B cell (primary cell): Measurements from ENCODE around the gene CDK6. TPM values are rescaled to one million over a fixed set of nuclear protein-coding genes. Genes with fewer than 3 reads are reported as not detected.

Source experiments
- ATAC-seq: fragments of 200-7000 bp; cut with Tn5 transposase; one replicate; pipeline ENCODE4 v1.10.0; 2021; ENCODE audit warnings: low read depth, mild to moderate bottlenecking, moderate number of reproducible peaks, moderate library complexity
- CTCF ChIA-PET: fragments of 350-600 bp; sonication (Branson Sonifier 250); formaldehyde crosslinking; loops from one replicate; lab custom pipeline; 2021; ENCODE audit warnings: antibody characterized with exemption, inconsistent platforms; lab: Charles Lee
- POLR2A ChIA-PET: fragments of 350-600 bp; sonication (Branson Sonifier 250); formaldehyde crosslinking; loops from one replicate; lab custom pipeline; 2021; ENCODE audit warnings: antibody characterized with exemption; lab: Charles Lee
- DNase-seq: peaks from one replicate; pipeline ENCODE4 v3.0.0; 2013
- H2AFZ ChIP-seq: 2 replicates; pipeline ENCODE4 v1.6.1; 2012; ENCODE audit warnings: mild to moderate bottlenecking, low read depth, low read length; ENCODE audit not compliant: insufficient read depth, poor library complexity, severe bottlenecking
- H3K27ac ChIP-seq, 2 donors: 1 replicate in 1 of 2; 2 replicates in 1 of 2; pipeline ENCODE4 v1.5.1; 2012 to 2013; ENCODE audit warnings: low read length in 2 of 2, mild to moderate bottlenecking in 2 of 2, moderate library complexity in 1 of 2
- H3K27me3 ChIP-seq, 4 experiments: fragments of 200-600 bp in 1 of 4; sonication (generic) in 1 of 4; replicated peaks in 1 of 4; 1 replicate in 2 of 4; 2 replicates in 2 of 4; pipeline versions ENCODE4 v1.6.1 to v1.7.0; 2013 to 2016; ENCODE audit warnings: low read length in 3 of 4, mild to moderate bottlenecking in 2 of 4, mixed read lengths in 1 of 4, moderate library complexity in 1 of 4; ENCODE audit not compliant: insufficient read depth in 4 of 4, control insufficient read depth in 3 of 4; ENCODE audit errors: control extremely low read depth in 1 of 4
- H3K36me3 ChIP-seq, 2 experiments: replicated peaks in 1 of 2; 1 replicate in 1 of 2; 2 replicates in 1 of 2; pipeline versions ENCODE4 v1.6.1 to v1.7.1; 2013; ENCODE audit warnings: low read length in 1 of 2; ENCODE audit not compliant: insufficient read depth in 2 of 2, control insufficient read depth in 1 of 2; ENCODE audit errors: control extremely low read depth in 1 of 2, extremely low read depth in 1 of 2
- H3K4me1 ChIP-seq, 2 donors: fragments of 200-600 bp in 1 of 2; sonication (generic) in 1 of 2; 1 replicate in 1 of 2; 2 replicates in 1 of 2; pipeline versions ENCODE4 v1.5.1 to v1.6.1; 2013 to 2017; ENCODE audit warnings: low read length in 2 of 2; ENCODE audit not compliant: control insufficient read depth in 2 of 2, insufficient read depth in 2 of 2
- H3K4me2 ChIP-seq: replicated peaks from 2 replicates; pipeline ENCODE3; 2012; ENCODE audit warnings: mild to moderate bottlenecking, low read depth, low read length; ENCODE audit not compliant: poor library complexity, severe bottlenecking
- H3K4me3 ChIP-seq, 5 experiments: fragments of 200-600 bp in 1 of 5; sonication (generic) in 1 of 5; 1 replicate in 3 of 5; 2 replicates in 2 of 5; pipeline versions ENCODE4 v1.5.1 to v1.7.0; 2011 to 2016; ENCODE audit warnings: low read length in 4 of 5, mild to moderate bottlenecking in 4 of 5, low read depth in 2 of 5, control low read depth in 1 of 5, moderate library complexity in 1 of 5; ENCODE audit not compliant: insufficient read depth in 1 of 5; ENCODE audit errors: control extremely low read depth in 1 of 5, extremely low read depth in 1 of 5
- H3K79me2 ChIP-seq: fragments of 200-600 bp; sonication (generic); one replicate; pipeline ENCODE4 v1.6.0; 2016; ENCODE audit warnings: low read length; ENCODE audit not compliant: control insufficient read depth, insufficient read depth
- H3K9ac ChIP-seq: fragments of 200-600 bp; sonication (generic); 2 replicates; pipeline ENCODE4 v1.6.1; 2017; ENCODE audit warnings: mild to moderate bottlenecking, low read length, moderate library complexity
- H3K9me3 ChIP-seq, 3 donors: one replicate each; pipeline versions ENCODE4 v1.6.1 to v1.7.1; 2013; ENCODE audit warnings: low read length in 2 of 3; ENCODE audit not compliant: control insufficient read depth in 2 of 3, insufficient read depth in 1 of 3; ENCODE audit errors: control extremely low read depth in 1 of 3
- H4K20me1 ChIP-seq: 2 replicates; pipeline ENCODE4 v1.6.0; 2012; ENCODE audit warnings: mild to moderate bottlenecking, low read length; ENCODE audit not compliant: insufficient read depth, control insufficient read depth, poor library complexity, severe bottlenecking
- H3K27ac Mint-ChIP-seq: one replicate; pipeline ENCODE4 v1.8.0; 2021; ENCODE audit warnings: mixed read lengths
- H3K27me3 Mint-ChIP-seq: one replicate; pipeline ENCODE4 v1.8.0; 2021; ENCODE audit warnings: mixed read lengths
- H3K4me1 Mint-ChIP-seq: one replicate; pipeline ENCODE4 v1.8.0; 2021; ENCODE audit warnings: mixed read lengths
- H3K4me3 Mint-ChIP-seq: one replicate; pipeline ENCODE4 v1.8.0; 2021; ENCODE audit warnings: mixed read lengths
- H3K9me3 Mint-ChIP-seq: one replicate; pipeline ENCODE4 v1.8.0; 2022; ENCODE audit warnings: mixed read lengths; ENCODE audit not compliant: insufficient read depth
- CTCF ChIP-seq: fragments of 200-600 bp; IDR thresholded peaks from one replicate; pipeline ENCODE4 v1.8.0; 2022; ENCODE audit warnings: antibody characterized with exemption, mild to moderate bottlenecking
- EZH2 ChIP-seq: IDR thresholded peaks from 2 replicates; pipeline ENCODE4 v1.6.1; 2012; ENCODE audit warnings: borderline replicate concordance, low read depth, mild to moderate bottlenecking, moderate library complexity, low read length; ENCODE audit not compliant: insufficient read depth, poor library complexity, severe bottlenecking
- WGBS: methylation state at CpG from one replicate; pipeline ENCODE4 v1.1.5; 2013; ENCODE audit warnings: missing lambda C conversion rate; ENCODE audit not compliant: insufficient coverage; 5-methylcytosine and 5-hydroxymethylcytosine counted together
- intact Hi-C: fragments of 100-400 bp; cut with micrococcal nuclease; formaldehyde crosslinking; loops from one replicate; pipeline ENCODE4 v1.10.0; 2022
- polyA plus RNA-seq: library from polyadenylated mRNA; depleted of rRNA; stranded (reverse); fragments of >200 nt; gene quantifications from 2 replicates; pipeline ENCODE4 v1.2.3, GENCODE V29; 2012
- total RNA-seq, 2 donors: library from RNA; stranded (reverse); fragments of 120-200 nt in 1 of 2; gene quantifications; 1 replicate in 1 of 2; 2 replicates in 1 of 2; pipeline versions ENCODE4 v1.2.3 to v1.2.4, GENCODE V29; 2013 to 2022

CDK6 gene
- total and polyA plus RNA-seq, 2 donors (not counting 1 experiment from before 2014, with no cell fraction given) = 3.0 to 14.6 TPM

GRCh38 chr7:92797693-92798092 lies 38.7 kb downstream of the CDK6 start:
- no CpG with 5 or more reads among the region's 4 CpGs for WGBS
- Histone ChIP-seq H3K4me1 (peaks cover 0 to 3% of the 10 kb centered on the region in 2 donors), H3K4me3 (no peak overlapping the region), H3K27ac (no peak overlapping the region), H3K79me2 (peaks cover 46% of the 10 kb centered on the region), H4K20me1 (no peaks in the 10 kb centered on the region), H3K9ac (no peak overlapping the region), H3K27me3 (no peaks in the 10 kb centered on the region), H3K4me2 (no peak overlapping the region), H2AFZ (no peak overlapping the region), H3K9me3 (no peaks in the 10 kb centered on the region), H3K36me3 (peaks cover 0 to 3% of the 10 kb centered on the region in 2 experiments)
- peaks cover 15% of the 10 kb centered on the region for H3K4me1 Mint-ChIP-seq
- no peaks in the 10 kb centered on the region for H3K9me3 Mint-ChIP-seq
- ATAC-seq = no peak
- H3K27me3 Mint-ChIP-seq = no peaks in the 10 kb centered on the region
- ChIA-PET CTCF (no interaction called here), POLR2A (no interaction called here)
- no peak for DNase-seq
- intact Hi-C loops = no loop called here
- TF ChIP-seq EZH2 (no peak), CTCF (no peak)
- no peak overlapping the region for H3K4me3 Mint-ChIP-seq
- no peak overlapping the region for H3K27ac Mint-ChIP-seq

GRCh38 chr7:92797284-92797683 lies 39.1 kb downstream of the CDK6 start:
- Histone ChIP-seq H3K9me3 (no peaks in the 10 kb centered on the region), H3K79me2 (peaks cover 50% of the 10 kb centered on the region), H3K4me1 (peaks cover 0 to 3% of the 10 kb centered on the region in 2 donors), H3K36me3 (peaks cover 0 to 3% of the 10 kb centered on the region in 2 experiments), H3K4me2 (no peak overlapping the region), H3K27ac (no peak overlapping the region), H3K27me3 (no peaks in the 10 kb centered on the region), H4K20me1 (no peaks in the 10 kb centered on the region), H3K4me3 (no peak overlapping the region), H3K9ac (no peak overlapping the region), H2AFZ (no peak overlapping the region)
- Mint-ChIP-seq H3K9me3 (no peaks in the 10 kb centered on the region), H3K27me3 (no peaks in the 10 kb centered on the region), H3K4me1 (peaks cover 17% of the 10 kb centered on the region), H3K27ac (no peak overlapping the region), H3K4me3 (no peak overlapping the region)
- CTCF ChIA-PET = no interaction called here
- TF ChIP-seq EZH2 (no peak), CTCF (no peak)
- POLR2A ChIA-PET = no interaction called here
- DNase-seq (no peak), ATAC-seq (no peak)
- intact Hi-C loops = no loop called here
- WGBS = no CpG with 5 or more reads among the region's 1 CpG
